Measurements from ENCODE around the gene IL31RA. TPM values are rescaled to one million over a fixed set of nuclear protein-coding genes. Genes with fewer than 3 reads are reported as not detected.

IL31RA gene
- total RNA-seq, 1 experiment from 2014 or later = 3.2 TPM

GRCh38 chr5:55820488-55820887 is 30.7 kb upstream of the IL31RA start:
- H3K9me3 Mint-ChIP-seq (ENCODE audit: low read depth, unreplicated experiment) = no peaks in the 10 kb centered on the region
- CTCF ChIA-PET = no interaction called here
- H3K4me3 Mint-ChIP-seq (ENCODE audit: low read depth, unreplicated experiment) = no peak overlapping the region
- BruUV-seq (replicated peaks) = no TSS peak
- H3K36me3 Mint-ChIP-seq (ENCODE audit: insufficient read depth, unreplicated experiment) = peaks cover 6% of the 10 kb centered on the region
- DNase-seq = no peak
- H3K27ac Mint-ChIP-seq (ENCODE audit: unreplicated experiment) = no peak overlapping the region
- no peak for TF ChIP-seq CTCF (IDR thresholded peaks at IDR 0.05; ENCODE audit: unreplicated experiment)
- intact Hi-C loops (cut with micrococcal nuclease; ENCODE audit: unreplicated experiment) = no loop called here
- no peaks in the 10 kb centered on the region for H3K27me3 Mint-ChIP-seq (ENCODE audit: unreplicated experiment)
- H3K4me1 Mint-ChIP-seq (ENCODE audit: low read depth, unreplicated experiment) = no peaks in the 10 kb centered on the region

GRCh38 chr5:55821731-55822512 is 29.2 kb upstream of the IL31RA start:
- Mint-ChIP-seq H3K9me3 (ENCODE audit: low read depth, unreplicated experiment) (no peaks in the 10 kb centered on the region), H3K27me3 (ENCODE audit: unreplicated experiment) (no peaks in the 10 kb centered on the region), H3K36me3 (ENCODE audit: insufficient read depth, unreplicated experiment) (peaks cover 6% of the 10 kb centered on the region), H3K27ac (ENCODE audit: unreplicated experiment) (no peak overlapping the region), H3K4me1 (ENCODE audit: low read depth, unreplicated experiment) (no peaks in the 10 kb centered on the region), H3K4me3 (ENCODE audit: low read depth, unreplicated experiment) (peak overlapping the region; percentile 69)
- BruUV-seq (replicated peaks) = no TSS peak
- intact Hi-C loops (cut with micrococcal nuclease; ENCODE audit: unreplicated experiment) = no loop called here
- peak; percentile 49 for DNase-seq
- CTCF ChIA-PET = no interaction called here
- TF ChIP-seq CTCF (IDR thresholded peaks at IDR 0.05; ENCODE audit: unreplicated experiment) = no peak

- no TSS peak for BruUV-seq (replicated peaks)
- no peak for TF ChIP-seq CTCF (IDR thresholded peaks at IDR 0.05; ENCODE audit: unreplicated experiment)
- no peak overlapping the region for H3K27ac Mint-ChIP-seq (ENCODE audit: unreplicated experiment)
- H3K9me3 Mint-ChIP-seq (ENCODE audit: low read depth, unreplicated experiment) = no peaks in the 10 kb centered on the region
- CTCF ChIA-PET = no interaction called here
- no peaks in the 10 kb centered on the region for H3K4me1 Mint-ChIP-seq (ENCODE audit: low read depth, unreplicated experiment)
- H3K36me3 Mint-ChIP-seq (ENCODE audit: insufficient read depth, unreplicated experiment) = peaks cover 6% of the 10 kb centered on the region
- intact Hi-C loops (cut with micrococcal nuclease; ENCODE audit: unreplicated experiment) = no loop called here
- DNase-seq = no peak
- no peak overlapping the region for H3K4me3 Mint-ChIP-seq (ENCODE audit: low read depth, unreplicated experiment)
- no peaks in the 10 kb centered on the region for H3K27me3 Mint-ChIP-seq (ENCODE audit: unreplicated experiment)
Measured at GRCh38 chr5:55823151-55823796, 27.9 kb upstream of the IL31RA start.

DNA sequence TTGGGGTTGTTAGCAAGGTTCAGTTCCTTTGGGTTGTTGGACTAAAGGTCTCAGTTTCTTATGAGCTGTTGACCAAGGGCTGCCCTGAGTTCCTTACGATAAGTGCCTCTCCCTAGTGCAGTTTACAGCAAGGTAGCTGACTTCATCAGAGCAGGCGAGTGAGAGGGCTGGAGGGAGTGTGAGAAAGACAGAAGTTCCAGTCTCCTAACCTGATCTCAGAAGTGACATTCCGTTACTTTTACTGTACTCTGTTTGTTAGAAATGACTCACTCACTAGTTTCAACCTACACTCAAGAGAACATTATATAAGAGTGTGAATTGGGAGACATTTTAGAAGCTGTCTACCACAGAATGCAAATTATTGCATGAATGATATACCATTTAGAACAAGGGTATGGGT is 21.2 kb upstream of the IL31RA start:
- CTCF ChIA-PET = no interaction called here

More for the DNA sequence above, 21.2 kb upstream of the IL31RA start:
- no peaks in the 10 kb centered on the region for H3K36me3 Mint-ChIP-seq (ENCODE audit: insufficient read depth, unreplicated experiment)
- no peak for DNase-seq
- no peak overlapping the region for H3K4me3 Mint-ChIP-seq (ENCODE audit: low read depth, unreplicated experiment)
- intact Hi-C loops (cut with micrococcal nuclease; ENCODE audit: unreplicated experiment) = no loop called here
- H3K4me1 Mint-ChIP-seq (ENCODE audit: low read depth, unreplicated experiment) = no peaks in the 10 kb centered on the region
- H3K9me3 Mint-ChIP-seq (ENCODE audit: low read depth, unreplicated experiment) = no peaks in the 10 kb centered on the region
- H3K27ac Mint-ChIP-seq (ENCODE audit: unreplicated experiment) = no peak overlapping the region
- no TSS peak for BruUV-seq (replicated peaks)
- TF ChIP-seq CTCF (IDR thresholded peaks at IDR 0.05; ENCODE audit: unreplicated experiment) = no peak
- no peaks in the 10 kb centered on the region for H3K27me3 Mint-ChIP-seq (ENCODE audit: unreplicated experiment)

Data from Calu3 (cell line).